ENCODE results near the gene SLC1A5. TPM values are rescaled to one million over a fixed set of nuclear protein-coding genes. Genes with fewer than 3 reads are reported as not detected.

Gene SLC1A5
- total RNA-seq, 1 experiment from 2014 or later: 512 TPM

- Histone ChIP-seq H3K9me3 (no peaks in the 10 kb centered on the region), H3K27me3 (replicated peaks; ENCODE audit: control insufficient read depth, insufficient read depth, low read length) (no peaks in the 10 kb centered on the region), H3K4me3 (ENCODE audit: low read depth, low read length) (no peak overlapping the region), H3K36me3 (ENCODE audit: control insufficient read depth, insufficient read depth, low read length) (peaks cover 6% of the 10 kb centered on the region), H3K4me1 (peaks cover 2% of the 10 kb centered on the region; the same call in 1 of the 2 replicates)
- Mint-ChIP-seq H3K9me3 (ENCODE audit: unreplicated experiment) (no peaks in the 10 kb centered on the region), H3K36me3 (ENCODE audit: insufficient read depth, unreplicated experiment) (peaks cover 93% of the 10 kb centered on the region), H3K27me3 (ENCODE audit: insufficient read depth, unreplicated experiment) (no peaks in the 10 kb centered on the region), H3K27ac (ENCODE audit: unreplicated experiment) (peak overlapping the region; percentile 88), H3K4me3 (ENCODE audit: unreplicated experiment) (no peak overlapping the region), H3K4me1 (ENCODE audit: low read depth, unreplicated experiment) (peaks cover 16% of the 10 kb centered on the region)
- TF ChIP-seq, protein P1, sequence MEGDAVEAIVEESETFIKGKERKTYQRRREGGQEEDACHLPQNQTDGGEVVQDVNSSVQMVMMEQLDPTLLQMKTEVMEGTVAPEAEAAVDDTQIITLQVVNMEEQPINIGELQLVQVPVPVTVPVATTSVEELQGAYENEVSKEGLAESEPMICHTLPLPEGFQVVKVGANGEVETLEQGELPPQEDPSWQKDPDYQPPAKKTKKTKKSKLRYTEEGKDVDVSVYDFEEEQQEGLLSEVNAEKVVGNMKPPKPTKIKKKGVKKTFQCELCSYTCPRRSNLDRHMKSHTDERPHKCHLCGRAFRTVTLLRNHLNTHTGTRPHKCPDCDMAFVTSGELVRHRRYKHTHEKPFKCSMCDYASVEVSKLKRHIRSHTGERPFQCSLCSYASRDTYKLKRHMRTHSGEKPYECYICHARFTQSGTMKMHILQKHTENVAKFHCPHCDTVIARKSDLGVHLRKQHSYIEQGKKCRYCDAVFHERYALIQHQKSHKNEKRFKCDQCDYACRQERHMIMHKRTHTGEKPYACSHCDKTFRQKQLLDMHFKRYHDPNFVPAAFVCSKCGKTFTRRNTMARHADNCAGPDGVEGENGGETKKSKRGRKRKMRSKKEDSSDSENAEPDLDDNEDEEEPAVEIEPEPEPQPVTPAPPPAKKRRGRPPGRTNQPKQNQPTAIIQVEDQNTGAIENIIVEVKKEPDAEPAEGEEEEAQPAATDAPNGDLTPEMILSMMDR (IDR thresholded peaks at IDR 0.05; ENCODE audit: insufficient read depth in 1 of 2, low read depth in 1 of 2, low read length in 1 of 2, severe bottlenecking in 1 of 2, unreplicated experiment in 1 of 2): no peak
- POLR2A ChIA-PET: no interaction called here
- BruUV-seq (replicated peaks): no TSS peak
- CTCF ChIA-PET: no interaction called here
- DNase-seq: no peak
- intact Hi-C loops (cut with micrococcal nuclease; ENCODE audit: unreplicated experiment): no loop called here
These were observed 61.4 kb downstream of the SLC1A5 start for GRCh38 chr19:46726971-46727501.

DNA sequence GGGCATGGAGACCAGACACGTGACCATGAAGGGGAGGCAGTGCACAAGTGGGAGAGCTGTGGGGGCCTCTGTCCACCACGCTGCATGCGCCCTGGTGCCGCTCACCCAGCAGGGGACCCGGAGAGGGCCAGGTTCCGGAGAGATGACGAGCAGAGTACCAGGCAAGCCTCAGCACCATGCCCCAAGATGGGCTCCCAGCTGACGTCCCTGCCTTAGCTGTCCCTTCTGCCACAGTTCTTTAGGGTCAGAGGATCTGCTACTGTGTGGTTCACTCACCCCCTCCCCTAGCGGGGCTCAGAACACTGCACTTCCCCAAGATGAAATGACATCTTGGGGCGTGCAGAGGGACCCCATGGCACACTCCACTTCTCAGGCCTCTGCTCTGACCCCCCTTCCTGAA is 61.8 kb downstream of the SLC1A5 start:
- Mint-ChIP-seq H3K27ac (ENCODE audit: unreplicated experiment) (no peak overlapping the region), H3K36me3 (ENCODE audit: insufficient read depth, unreplicated experiment) (peaks cover 93% of the 10 kb centered on the region), H3K4me1 (ENCODE audit: low read depth, unreplicated experiment) (peaks cover 19% of the 10 kb centered on the region), H3K4me3 (ENCODE audit: unreplicated experiment) (no peak overlapping the region), H3K9me3 (ENCODE audit: unreplicated experiment) (no peaks in the 10 kb centered on the region), H3K27me3 (ENCODE audit: insufficient read depth, unreplicated experiment) (no peaks in the 10 kb centered on the region)
- intact Hi-C loops (cut with micrococcal nuclease; ENCODE audit: unreplicated experiment): no loop called here
- BruUV-seq (replicated peaks): no TSS peak
- no peaks in the 10 kb centered on the region for H3K9me3 ChIP-seq
- TF ChIP-seq, protein P1 (IDR thresholded peaks at IDR 0.05; ENCODE audit: insufficient read depth in 1 of 2, low read depth in 1 of 2, low read length in 1 of 2, severe bottlenecking in 1 of 2, unreplicated experiment in 1 of 2): no peak
- DNase-seq: no peak
- H3K4me1 ChIP-seq: peaks cover 6% of the 10 kb centered on the region; the same call in 1 of the 2 replicates
- peaks cover 6% of the 10 kb centered on the region for H3K36me3 ChIP-seq (ENCODE audit: control insufficient read depth, insufficient read depth, low read length)
- ChIA-PET POLR2A (no interaction called here), CTCF (interaction anchor here (0.6 kb wide), 1 partner anchor 46 kb away, joined by 3 read pairs; no protein-coding TSS in a partner anchor)
- no peak overlapping the region for H3K4me3 ChIP-seq (ENCODE audit: low read depth, low read length)
- no peaks in the 10 kb centered on the region for H3K27me3 ChIP-seq (replicated peaks; ENCODE audit: control insufficient read depth, insufficient read depth, low read length)

GRCh38 chr19:46725859-46726393 is 62.5 kb downstream of the SLC1A5 start:
- ChIA-PET CTCF (interaction anchor here (0.6 kb wide), 1 partner anchor 46 kb away, joined by 3 read pairs; no protein-coding TSS in a partner anchor), POLR2A (no interaction called here)
- Histone ChIP-seq H3K4me1 (peaks cover 6% of the 10 kb centered on the region; the same call in 1 of the 2 replicates), H3K27me3 (replicated peaks; ENCODE audit: control insufficient read depth, insufficient read depth, low read length) (no peaks in the 10 kb centered on the region), H3K9me3 (no peaks in the 10 kb centered on the region), H3K36me3 (ENCODE audit: control insufficient read depth, insufficient read depth, low read length) (peaks cover 6% of the 10 kb centered on the region), H3K4me3 (ENCODE audit: low read depth, low read length) (no peak overlapping the region)
- Mint-ChIP-seq H3K36me3 (ENCODE audit: insufficient read depth, unreplicated experiment) (peaks cover 93% of the 10 kb centered on the region), H3K27me3 (ENCODE audit: insufficient read depth, unreplicated experiment) (no peaks in the 10 kb centered on the region), H3K27ac (ENCODE audit: unreplicated experiment) (peak overlapping the region; percentile 22), H3K4me3 (ENCODE audit: unreplicated experiment) (no peak overlapping the region), H3K9me3 (ENCODE audit: unreplicated experiment) (no peaks in the 10 kb centered on the region), H3K4me1 (ENCODE audit: low read depth, unreplicated experiment) (peaks cover 19% of the 10 kb centered on the region)
- intact Hi-C loops (cut with micrococcal nuclease; ENCODE audit: unreplicated experiment): no loop called here
- TF ChIP-seq, protein P1 (IDR thresholded peaks at IDR 0.05; ENCODE audit: insufficient read depth in 1 of 2, low read depth in 1 of 2, low read length in 1 of 2, severe bottlenecking in 1 of 2, unreplicated experiment in 1 of 2): no peak
- no TSS peak for BruUV-seq (replicated peaks)
- DNase-seq: peak in 1 of 2 experiments; percentile 38

Data from Caco-2 (cell line).